Hematopoietic multipotent progenitor cell treated with erythropoietin and hydrocortisone succinate and interleukin-3 and kit ligand, for 15 days (in vitro differentiated cells): Measurements from ENCODE around the gene MCC.
A peak's percentile ranks its signal among the peaks of the same experiment; 100 is the strongest.

ENCODE experiments used
- DNase-seq: peaks from one replicate; pipeline ENCODE4 v3.0.0-alpha.2; 2015; ENCODE audit warnings: low spot score

The MCC gene

DNA sequence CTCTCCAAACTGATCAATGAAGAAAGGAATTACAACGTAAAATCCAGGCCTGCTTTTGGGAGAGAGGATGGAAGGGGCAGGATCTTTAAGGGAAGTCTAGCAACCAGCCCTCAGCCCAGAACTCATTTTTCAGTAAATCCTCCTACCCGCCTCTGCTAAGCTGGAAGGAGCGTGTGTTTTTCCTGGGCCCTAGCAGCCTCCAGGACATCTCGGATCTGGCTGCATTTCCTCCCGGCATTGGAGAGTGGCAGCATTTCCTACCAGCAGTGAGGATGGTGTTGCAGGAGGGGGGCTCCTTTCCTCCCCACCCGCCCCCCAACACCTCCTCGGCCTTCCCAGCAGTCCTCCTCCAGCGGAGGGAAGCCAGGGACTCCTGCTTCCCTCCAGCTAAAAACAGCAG, 457.1 kb downstream of the MCC start:
- DNase-seq, result no peak

DNA sequence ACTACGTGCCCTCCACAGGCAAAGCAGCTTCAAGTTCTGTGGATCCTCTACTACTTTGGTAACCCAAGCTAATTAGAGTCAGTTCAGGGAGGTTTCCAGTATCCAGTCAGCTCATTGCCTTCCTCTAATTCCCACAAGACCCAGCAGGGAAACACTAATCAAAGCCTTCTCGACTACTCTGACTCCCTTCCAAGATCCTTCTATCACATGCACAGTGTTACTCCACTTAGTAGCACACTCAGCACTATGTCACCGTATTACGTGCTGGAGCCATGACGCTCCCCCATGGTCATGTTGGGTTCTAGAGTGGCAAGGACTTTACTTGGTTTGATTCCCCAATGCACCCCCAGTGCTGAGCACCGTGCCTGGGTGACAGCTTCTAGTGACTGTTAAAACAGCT, 458.6 kb downstream of the MCC start:
- no peak for DNase-seq

DNA sequence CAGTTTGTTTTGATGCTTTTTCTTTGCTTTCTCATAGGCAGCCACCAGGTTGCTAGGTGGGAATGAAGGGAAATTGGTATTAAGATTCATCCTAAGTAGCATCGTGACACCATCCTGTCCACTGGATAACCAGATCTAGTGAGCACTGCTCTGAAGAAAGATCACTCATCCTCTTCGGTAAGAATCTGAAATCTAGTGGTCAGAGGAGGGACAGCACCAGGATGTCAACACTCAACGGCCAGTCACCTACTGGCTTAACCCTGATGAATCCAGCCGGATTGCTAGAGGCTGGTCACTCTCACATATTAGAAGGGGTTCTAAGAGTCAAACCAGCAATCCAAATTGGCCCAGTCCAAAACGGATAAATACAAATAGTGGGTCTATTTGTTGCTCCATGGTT, 460.8 kb downstream of the MCC start:
- no peak for DNase-seq

DNA sequence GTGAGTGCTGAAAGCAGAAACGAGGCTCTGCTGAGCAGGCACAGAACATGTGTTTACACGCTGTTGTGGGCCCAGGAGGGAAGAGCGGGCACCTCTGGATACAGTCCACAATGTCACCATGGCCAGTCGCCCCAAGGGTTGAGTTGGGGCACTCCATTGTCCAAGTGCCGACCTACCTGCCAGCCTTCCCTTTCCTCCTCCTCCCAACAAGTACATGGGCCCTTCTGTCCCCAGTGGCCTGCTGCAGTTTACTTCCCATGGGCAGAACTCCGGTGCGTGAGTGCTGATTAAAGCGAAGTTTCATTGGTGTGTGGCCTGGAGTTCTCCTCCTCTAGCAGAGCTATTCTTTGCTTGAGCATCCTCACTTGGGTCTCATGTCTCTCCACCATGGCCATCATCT, 461.2 kb downstream of the MCC start:
- DNase-seq, result no peak

DNA sequence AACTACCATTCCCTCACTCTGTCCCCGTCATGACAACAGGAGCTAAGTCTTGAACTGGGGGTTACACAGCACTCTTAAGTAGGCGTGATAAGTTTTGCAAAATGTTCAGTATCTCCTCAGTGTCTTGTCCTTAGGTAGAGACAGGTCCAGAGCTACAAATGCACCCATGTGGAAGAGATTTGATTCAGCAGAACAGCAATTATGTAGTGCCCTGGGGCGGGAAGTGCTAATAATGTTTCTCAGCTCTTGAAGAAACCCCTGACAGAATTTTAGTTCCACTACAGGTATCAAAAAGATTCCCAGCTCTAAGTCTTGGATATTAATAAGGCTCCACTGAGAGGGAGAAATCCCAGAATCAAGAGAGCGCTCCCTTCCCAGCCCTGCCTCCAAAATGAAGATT, 462.0 kb downstream of the MCC start:
- no peak for DNase-seq

DNA sequence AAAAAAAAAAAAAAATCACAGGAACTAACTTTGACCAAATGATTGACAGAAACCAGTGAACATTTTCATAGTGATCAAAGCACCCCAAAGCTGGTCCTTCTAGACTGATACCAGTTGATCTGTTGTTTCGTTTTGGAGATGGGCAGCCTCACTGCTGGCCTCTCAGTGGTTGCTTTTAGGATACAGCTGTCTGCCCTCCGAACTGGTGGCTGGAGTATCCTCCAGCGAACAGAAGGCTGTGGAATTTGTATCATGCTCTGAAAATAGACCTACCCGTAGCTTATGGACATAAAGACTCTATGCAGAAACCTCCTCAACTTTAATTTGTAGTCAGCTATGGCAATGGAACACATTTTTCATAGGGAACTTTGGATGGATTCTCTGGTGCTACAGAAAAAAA, 462.7 kb downstream of the MCC start:
- no peak for DNase-seq

DNA sequence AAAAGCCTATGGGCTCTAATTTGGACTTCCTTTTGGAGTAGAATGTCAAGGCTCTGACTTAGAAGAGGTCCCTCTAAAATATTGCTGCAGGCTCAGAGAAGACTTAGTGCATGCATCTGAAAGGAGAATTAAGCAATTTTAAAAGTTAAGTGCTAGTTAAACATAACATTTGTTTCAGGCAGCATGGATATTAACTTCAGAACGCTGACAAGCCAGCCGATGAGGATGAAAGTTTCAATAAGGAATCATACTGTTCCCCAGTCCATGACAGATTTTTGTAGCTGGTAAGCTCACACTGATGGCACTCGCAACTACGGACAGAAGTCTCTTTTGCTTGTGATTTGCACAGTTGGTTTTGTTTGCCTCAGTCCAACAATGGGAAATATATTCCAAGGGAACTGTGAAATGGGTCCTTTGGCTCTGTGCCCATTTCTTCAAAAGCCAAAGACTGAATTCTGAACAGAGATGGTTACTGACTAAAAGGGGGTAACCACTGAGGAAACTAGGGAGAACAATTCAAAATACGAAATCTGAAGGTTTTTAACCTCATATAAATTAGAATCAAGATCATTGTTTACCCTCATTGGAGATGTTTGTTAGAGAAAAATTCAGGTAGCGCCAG, 464.1 kb downstream of the MCC start:
- no peak for DNase-seq

DNA sequence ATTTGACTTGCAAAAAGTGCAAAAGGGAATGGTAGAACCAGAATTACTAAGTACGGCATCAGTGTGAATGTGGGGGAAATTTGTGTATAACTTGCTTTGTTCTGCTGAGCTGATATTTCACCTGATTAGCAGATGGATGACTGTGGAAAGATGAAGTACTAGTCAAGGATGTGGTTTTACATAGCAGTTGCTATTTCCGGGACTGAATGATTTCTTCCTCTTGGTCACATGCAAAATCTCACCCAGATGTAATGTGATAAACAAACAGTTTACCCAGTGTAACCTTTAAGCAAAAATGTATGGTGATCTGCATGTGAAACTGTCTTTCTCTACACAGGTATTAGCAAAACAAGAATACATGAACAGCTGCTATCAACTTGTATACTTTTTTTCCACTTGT, 465.6 kb downstream of the MCC start:
- DNase-seq, result no peak

DNA sequence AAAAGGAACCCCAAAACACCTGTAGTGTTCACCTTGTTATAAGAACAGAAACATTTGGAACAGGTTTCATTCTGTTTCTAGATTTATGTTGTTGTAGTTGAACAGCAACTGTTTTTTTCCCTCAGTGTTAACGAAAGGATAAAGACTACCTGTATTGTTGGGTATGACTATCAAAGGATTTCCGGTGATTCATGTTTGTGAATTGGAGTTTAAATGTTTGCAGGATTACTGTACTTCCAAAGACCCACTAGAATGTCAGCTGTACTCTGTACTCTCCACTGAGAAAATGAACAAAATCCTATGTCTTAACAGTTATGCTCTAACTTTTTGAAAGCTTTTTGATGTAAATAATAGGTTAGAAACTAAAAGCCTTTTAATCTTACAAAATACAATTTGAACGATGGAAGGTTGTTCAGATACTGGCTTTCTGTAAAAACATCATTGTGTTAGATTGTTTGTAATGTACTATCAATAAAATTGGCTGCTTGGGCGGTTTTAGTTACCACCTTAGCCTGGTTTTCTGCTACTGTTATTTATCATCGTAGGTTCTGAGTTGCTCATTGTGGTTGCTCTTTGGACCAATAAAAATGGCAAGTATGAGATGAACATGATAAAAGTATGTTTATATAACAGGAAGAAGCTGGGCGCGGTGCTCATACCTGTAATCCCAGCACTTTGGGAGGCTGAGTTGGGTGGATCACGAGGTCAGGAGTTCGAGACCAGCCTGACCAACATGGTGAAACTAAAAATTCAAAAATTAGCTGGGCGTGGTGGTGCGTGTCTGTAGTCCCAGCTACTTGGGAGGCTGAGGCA, 467.6 kb downstream of the MCC start:
- no peak for DNase-seq

DNA sequence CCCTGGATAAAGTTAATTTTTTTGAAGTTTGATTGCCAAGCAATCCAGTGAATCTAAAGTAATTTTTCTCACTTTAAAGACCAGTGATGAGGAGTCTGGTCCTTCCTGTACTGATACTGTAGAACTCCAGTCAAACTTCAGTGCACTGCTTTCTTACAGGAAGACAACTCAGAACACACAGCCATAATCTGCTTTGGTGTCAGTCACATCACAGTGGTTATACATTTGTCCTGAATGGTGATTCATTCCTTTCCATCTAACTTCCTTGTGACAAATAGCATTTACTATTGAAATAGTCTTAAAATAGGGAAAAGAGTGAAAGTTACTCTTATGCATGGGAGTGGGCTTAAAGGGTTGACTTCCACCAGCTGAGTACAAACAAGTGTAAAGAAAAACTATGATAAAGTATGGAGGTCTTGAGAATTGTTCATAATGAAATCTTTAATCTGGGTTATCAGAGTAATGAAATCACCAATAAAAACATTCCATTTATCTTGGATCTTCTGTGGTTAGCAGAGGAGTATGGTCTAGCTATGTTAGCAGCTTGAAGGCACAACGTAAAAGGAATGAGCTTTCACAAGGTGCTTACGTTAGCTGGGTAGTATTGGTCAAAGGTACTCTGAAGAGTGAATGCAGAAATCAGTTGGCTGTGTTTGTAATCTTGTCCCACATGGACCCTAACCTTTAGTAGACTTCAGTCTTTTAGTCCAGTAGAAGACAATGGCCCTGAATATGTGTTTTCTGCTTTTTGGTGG, 470.2 kb downstream of the MCC start:
- no peak for DNase-seq

DNA sequence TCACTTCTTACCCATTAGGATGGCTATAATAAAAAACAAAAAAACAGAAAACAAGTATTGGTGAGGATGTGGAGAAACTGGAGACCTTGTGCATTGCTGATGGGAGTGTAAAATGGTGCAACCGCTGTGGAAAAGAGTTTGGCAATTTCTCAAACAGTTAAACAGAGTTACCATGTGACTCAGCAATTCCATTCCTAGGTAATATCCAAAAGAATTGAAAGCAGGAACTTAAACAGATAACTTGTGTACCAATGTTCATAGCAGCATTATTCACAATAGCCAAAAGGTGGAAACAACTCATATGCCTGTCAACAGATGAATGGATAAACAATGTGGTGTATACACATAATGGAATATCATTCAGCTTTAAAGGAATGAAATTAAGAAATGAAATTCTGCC, 482.8 kb downstream of the MCC start:
- no peak for DNase-seq

DNA sequence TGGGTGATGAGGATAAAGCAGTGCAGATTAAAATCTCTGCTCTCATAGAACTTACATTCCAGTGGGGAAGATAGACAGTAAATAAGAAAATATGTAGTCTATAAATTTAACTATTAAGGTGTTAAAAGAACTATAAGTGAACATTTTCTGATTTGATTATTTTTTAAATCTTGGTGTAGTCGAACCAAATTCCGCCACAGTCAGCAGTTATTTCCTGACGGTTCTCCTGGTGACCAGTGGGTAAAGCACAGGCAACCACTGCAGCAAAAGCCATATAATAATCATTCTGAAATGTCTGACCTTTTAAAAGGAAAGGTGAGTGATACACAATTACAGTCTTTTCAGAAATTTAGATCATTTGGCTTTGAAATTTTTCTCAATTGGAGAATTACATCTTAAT, 484.5 kb downstream of the MCC start:
- DNase-seq, result no peak

DNA sequence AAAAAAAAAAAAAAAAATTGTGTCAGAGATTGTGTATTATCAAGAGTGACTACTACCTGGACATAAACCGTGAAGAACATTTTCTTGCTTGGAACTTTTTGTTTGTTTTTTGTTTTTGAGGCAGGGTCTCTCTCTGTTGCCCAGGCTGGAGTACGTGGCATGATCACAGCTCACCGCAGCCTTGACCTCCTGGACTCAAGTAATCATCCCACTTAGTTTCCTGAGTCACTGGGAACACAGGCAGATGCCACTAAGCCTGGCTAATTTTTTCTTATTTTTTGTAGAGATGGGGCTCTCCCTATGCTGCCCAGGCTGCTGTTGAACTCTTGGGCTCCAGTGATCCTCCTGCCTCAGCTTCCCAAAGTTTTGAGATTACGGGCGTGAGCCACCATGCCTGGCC, 485.8 kb downstream of the MCC start:
- no peak for DNase-seq

DNA sequence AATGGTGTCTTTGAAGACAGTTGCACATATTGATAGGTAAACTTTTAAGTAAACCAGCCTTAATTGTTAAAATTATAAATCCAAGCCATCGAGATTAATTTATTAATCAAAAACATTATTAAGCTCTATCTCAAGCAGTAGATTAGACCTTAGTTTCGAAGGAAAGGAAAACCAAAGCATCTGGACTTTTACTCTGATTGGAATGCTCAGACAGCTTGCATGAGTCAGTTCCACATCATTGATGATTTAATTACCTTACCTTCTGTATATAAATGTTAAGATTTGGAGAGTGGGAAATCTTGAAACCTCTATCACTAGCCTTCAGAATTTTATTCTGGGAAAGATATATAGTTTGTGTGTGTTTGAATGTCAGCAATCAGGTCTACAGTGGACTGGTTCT, 487.8 kb downstream of the MCC start:
- no peak for DNase-seq

DNA sequence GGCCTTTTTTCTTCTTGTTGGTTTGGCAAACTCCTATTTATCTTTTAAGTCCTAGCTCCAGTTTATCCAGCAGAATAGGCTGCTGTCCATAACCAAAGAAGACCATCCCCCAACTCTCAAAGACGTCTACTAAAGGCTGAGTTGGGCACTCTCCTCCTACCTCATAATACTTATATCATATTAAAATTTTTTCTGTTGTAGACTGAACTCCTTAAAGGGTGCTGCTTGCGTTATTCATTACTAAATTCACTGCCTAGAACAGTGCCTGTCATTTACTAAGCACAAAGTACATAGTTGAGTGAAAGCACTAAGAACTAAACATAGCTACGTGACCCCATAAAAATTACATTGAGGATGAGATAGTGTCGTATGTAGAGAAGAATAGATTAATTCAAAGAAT, 490.0 kb downstream of the MCC start:
- DNase-seq, result no peak

DNA sequence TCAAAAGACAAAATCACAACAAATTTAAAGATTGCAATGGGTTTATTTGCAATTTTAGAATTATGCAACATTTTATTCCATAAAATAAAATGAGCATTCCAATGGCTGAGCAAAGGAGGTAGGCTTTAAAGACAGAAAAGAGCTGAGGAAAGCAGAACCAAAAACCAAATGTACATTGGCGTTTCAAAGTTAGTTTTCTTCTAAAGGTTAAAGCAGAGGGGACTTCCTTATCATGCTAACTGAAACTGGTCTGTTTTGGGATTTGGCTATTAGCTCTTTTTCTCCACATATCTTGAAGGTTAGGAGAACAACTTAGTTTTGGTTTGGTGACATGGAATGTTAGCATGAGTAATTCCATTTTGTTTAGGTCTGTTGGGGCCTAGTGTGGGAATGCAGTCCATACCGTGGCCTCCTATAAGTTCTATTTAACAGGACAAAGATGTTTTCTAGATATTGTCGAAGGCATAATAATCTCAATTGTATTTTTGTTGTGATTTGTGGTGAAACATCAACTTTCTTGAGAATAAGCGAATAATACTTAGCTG, 491.4 kb downstream of the MCC start:
- DNase-seq, result no peak

DNA sequence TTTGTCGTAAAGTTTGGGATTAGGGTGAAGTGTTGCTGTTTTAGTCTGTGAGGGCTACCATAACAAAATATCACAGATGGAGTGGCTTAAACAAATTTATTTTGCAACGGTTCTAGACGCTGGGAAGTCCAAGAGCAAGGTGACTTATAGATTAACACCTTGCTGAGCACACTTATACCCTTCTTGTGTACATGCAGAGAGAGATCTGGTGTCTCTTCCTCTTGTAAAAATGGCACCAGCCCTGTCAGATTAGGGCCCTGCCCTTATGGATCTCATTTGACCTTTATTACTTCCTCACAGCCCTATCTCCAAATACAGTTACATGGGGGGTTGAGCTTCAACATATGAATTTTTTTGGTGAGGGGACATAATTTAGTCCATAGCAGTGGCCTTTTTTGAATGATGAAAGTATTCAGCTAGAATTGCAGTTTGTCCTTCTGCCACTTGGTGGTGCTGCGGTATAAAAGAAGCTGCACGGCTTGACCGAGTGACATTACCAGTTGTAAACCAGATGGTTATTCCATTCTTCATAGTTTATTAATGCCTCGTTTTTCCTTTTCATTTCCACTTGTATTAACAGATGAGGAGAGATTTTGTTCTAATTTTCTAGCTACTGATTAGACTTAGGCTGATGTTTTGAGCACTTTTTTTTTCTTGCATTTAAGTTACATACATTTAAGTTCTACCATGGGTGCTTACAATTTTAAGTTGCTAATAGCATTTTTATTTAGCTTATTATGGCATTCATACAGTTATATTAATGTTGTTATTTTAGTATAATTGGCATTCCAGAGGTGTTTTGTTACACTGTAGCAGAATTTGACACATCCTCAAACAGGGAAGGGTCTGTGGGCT, 492.3 kb downstream of the MCC start:
- peak; percentile 79 for DNase-seq

DNA sequence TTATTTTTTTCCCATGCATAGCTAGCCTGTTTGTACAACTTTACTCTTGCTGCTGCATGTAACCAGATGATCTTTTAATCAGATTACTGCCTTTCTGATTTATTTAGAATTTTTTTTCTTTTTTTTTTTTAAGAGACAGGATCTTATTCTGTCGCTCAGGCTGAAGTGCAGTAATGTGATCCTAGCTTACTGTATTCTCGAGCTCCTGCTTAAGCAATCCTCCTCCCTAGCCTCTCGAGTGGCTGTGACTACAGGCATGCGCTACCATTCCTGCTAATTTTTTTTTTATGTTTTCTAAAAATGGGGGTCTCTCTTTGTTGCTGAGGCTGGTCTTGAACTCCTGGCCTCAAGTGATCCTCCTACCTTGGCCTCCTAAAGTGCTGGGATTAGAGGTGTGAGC, 502.0 kb downstream of the MCC start:
- no peak for DNase-seq

DNA sequence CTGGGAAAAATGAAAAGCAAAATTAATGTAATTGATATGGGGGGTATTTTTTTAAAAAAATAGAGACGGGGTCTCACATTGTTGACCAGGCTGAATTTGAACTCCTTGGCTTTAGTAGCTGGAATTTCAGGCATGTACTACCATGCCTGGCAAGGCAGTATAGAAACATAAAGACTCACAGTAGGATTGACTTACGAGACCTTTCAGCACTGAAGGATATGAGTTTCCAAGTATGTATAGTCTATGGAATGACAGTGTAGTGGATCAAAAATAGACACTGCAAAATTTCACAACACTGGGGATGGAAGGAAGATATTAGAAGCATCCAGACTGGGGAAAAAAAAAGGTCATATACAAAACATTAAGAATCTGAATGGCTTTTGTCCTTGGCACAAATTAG, 504.9 kb downstream of the MCC start:
- DNase-seq, result no peak

DNA sequence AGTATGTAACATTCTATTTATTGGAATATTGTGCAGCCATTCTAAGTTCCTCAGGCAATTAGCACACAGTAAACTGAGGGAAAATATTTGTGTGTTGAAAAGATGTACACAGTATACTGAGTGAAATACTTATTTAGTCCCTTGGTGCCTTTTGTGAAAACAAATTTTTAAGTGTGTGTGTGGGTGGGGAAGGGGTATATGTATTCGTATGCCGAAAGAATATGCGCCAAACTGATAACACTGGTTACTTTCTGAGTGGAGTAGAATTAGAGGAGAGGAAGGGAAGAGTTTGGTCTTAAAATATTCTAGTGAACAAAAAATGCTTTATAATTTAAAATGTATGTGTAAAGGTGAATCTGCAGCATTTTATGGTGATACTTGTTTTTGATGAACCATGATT, 508.5 kb downstream of the MCC start:
- DNase-seq, result peak; percentile 44

DNA sequence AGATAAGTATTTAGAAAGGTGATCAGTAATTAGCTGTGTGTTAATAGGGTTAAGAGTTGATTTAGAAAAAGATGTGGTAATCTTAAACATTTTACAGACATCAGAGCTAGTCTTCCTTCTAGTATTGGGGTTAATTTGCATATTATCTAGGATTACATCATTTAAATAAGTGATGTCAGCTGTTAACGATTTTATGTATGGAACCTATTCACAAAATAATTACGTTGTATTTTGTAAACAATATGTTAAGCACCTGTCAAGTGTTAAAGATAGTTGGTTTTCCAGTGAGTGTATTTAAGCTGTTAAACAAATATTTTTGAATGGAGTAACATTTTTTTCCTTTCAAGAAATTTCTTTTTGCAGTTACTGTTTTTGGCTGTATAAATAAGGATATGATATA, 509.4 kb downstream of the MCC start:
- peak; percentile 13 for DNase-seq

DNA sequence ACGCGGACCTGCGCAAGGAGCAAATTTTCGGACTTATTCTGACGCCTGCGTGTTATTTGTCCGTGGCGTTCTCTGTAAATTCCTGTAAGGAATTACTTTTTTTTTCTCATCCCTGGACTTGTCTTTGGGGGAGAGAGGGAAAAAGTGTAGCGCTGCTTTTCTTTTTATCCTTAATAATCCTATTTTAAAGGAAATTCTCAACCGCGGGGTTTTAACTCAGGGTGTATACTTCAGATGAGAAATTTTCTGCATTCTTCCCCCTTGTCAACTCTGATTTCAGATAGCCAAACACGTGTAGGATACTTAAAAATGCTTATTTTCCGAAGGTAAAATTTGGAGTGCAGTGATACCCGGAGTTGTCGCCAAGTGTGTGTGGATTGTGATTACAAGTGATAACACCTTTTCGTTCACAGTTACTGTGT, 510.8 kb downstream of the MCC start:
- DNase-seq, result peak; percentile 35
